ENCODE measurements around the gene CCDC60.

The CCDC60 gene

DNA sequence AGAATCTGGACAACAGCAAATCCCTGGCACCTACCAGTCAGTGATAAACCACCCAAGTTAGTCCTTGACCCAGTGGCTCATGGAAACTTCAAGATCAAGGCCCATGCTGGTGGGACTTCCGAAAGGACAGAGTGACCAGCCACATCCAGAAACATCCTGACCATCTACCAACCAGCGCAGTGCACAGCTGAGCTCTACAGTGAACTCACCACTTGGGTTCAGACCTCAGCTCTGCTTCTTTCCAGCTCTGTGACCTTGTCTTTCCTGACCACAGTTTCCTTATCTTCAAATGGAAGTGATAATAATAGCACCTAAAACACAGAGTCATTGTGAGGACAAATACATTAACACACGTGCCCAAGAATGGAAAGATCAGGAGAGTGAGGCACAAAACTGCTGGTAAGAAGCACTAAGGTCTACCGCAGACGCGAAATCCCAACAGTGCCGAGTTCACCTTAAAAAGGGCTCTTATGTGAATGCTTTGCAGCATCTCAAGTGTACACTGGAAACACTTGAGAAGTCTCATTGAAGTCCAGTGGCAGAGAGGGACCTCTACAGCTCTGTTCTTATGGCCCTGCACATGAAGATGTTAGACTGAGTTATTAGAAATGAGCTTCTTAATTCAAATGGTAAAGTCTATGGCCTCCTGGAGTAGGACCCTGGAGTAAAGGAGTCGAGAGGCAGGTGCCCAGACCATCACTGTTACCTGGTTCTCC lies 128.8 kb downstream of the CCDC60 start:
- no peaks in the 10 kb centered on the region for H3K36me3 ChIP-seq (ENCODE audit: control insufficient read depth in 2 of 2, insufficient read depth in 1 of 2, low read length in 2 of 2)
- POLR2A ChIA-PET = no interaction called here
- H3K9me3 ChIP-seq (ENCODE audit: control insufficient read depth, insufficient read depth, low read depth, low read length) = no peaks in the 10 kb centered on the region
- H3K27ac ChIP-seq (ENCODE audit: extremely low read depth, low read depth, low read length) = no peak overlapping the region
- CTCF ChIA-PET = interaction anchor here (0.8 to 0.9 kb wide), 2 partner anchors 19 kb away, joined by 3 to 4 read pairs; no protein-coding TSS in a partner anchor
- no peaks in the 10 kb centered on the region for H3K4me1 ChIP-seq (ENCODE audit: control insufficient read depth, insufficient read depth, low read length)
- H3K4me3 ChIP-seq (ENCODE audit: low read depth, low read length) = no peak overlapping the region
- TF ChIP-seq, protein P1, sequence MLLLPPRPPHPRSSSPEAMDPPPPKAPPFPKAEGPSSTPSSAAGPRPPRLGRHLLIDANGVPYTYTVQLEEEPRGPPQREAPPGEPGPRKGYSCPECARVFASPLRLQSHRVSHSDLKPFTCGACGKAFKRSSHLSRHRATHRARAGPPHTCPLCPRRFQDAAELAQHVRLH (tag by site-specific recombination; IDR thresholded peaks at IDR 0.05) = no peak
- no peak for TF ChIP-seq ZNF530 (tag by site-specific recombination; IDR thresholded peaks at IDR 0.05; ENCODE audit: low read depth)
- TF ChIP-seq ZNF404 (tag by site-specific recombination; IDR thresholded peaks at IDR 0.05) = no peak
- TF ChIP-seq GLIS2 (tag by site-specific recombination; IDR thresholded peaks at IDR 0.05) = no peak
- no peak for TF ChIP-seq ZNF211 (tag by site-specific recombination; IDR thresholded peaks at IDR 0.05; ENCODE audit: low read depth)
- no peak for TF ChIP-seq ZNF266 (tag by site-specific recombination; IDR thresholded peaks at IDR 0.05; ENCODE audit: low read depth)
- TF ChIP-seq ZNF660 (tag by site-specific recombination; IDR thresholded peaks at IDR 0.05) = no peak
- TF ChIP-seq ZNF133 (tag by site-specific recombination; IDR thresholded peaks at IDR 0.05) = no peak
- TF ChIP-seq ZNF560 (tag by site-specific recombination; IDR thresholded peaks at IDR 0.05; ENCODE audit: borderline replicate concordance) = no peak
- TF ChIP-seq MEIS1 (CRISPR knock-in tag; IDR thresholded peaks at IDR 0.05; ENCODE audit: borderline replicate concordance) = no peak

GRCh38 chr12:119468296-119468695 lies 133.8 kb downstream of the CCDC60 start:
- H3K4me3 ChIP-seq (ENCODE audit: low read depth, low read length) = no peak overlapping the region
- TF ChIP-seq ZNF140 (tag by site-specific recombination; IDR thresholded peaks at IDR 0.05) = no peak
- TF ChIP-seq ATF2 (tag by site-specific recombination; IDR thresholded peaks at IDR 0.05; ENCODE audit: low read depth) = no peak
- no peak for TF ChIP-seq ZNF266 (tag by site-specific recombination; IDR thresholded peaks at IDR 0.05; ENCODE audit: low read depth)
- H3K36me3 ChIP-seq (ENCODE audit: control insufficient read depth in 2 of 2, insufficient read depth in 1 of 2, low read length in 2 of 2) = no peaks in the 10 kb centered on the region
- H3K27ac ChIP-seq (ENCODE audit: extremely low read depth, low read depth, low read length) = no peak overlapping the region
- H3K9me3 ChIP-seq (ENCODE audit: control insufficient read depth, insufficient read depth, low read depth, low read length) = no peaks in the 10 kb centered on the region
- ChIA-PET POLR2A (no interaction called here), CTCF (interaction anchor here (0.6 to 3.1 kb wide), 2 partner anchors 9 to 24 kb away, joined by 3 to 11 read pairs; no protein-coding TSS in a partner anchor)
- H3K4me1 ChIP-seq (ENCODE audit: control insufficient read depth, insufficient read depth, low read length) = no peaks in the 10 kb centered on the region

- H3K27ac ChIP-seq (ENCODE audit: extremely low read depth, low read depth, low read length) = no peak overlapping the region
- H3K4me3 ChIP-seq (ENCODE audit: low read depth, low read length) = no peak overlapping the region
- TF ChIP-seq, protein P2, sequence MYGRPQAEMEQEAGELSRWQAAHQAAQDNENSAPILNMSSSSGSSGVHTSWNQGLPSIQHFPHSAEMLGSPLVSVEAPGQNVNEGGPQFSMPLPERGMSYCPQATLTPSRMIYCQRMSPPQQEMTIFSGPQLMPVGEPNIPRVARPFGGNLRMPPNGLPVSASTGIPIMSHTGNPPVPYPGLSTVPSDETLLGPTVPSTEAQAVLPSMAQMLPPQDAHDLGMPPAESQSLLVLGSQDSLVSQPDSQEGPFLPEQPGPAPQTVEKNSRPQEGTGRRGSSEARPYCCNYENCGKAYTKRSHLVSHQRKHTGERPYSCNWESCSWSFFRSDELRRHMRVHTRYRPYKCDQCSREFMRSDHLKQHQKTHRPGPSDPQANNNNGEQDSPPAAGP (tag by site-specific recombination; IDR thresholded peaks at IDR 0.05) = no peak
- TF ChIP-seq ZNF600 (tag by site-specific recombination; IDR thresholded peaks at IDR 0.05) = no peak
- TF ChIP-seq ZNF621 (tag by site-specific recombination; IDR thresholded peaks at IDR 0.05) = no peak
- TF ChIP-seq HOXC10 (CRISPR knock-in tag; IDR thresholded peaks at IDR 0.05) = no peak
- no peak for TF ChIP-seq ZNF274 (IDR thresholded peaks at IDR 0.05; ENCODE audit: low read length)
- TF ChIP-seq ZNF274 (tag by site-specific recombination; IDR thresholded peaks at IDR 0.05; ENCODE audit: borderline replicate concordance) = no peak
- TF ChIP-seq ZBTB10 (tag by site-specific recombination; IDR thresholded peaks at IDR 0.05) = no peak
- H3K4me1 ChIP-seq (ENCODE audit: control insufficient read depth, insufficient read depth, low read length) = no peaks in the 10 kb centered on the region
- no peaks in the 10 kb centered on the region for H3K36me3 ChIP-seq (ENCODE audit: control insufficient read depth in 2 of 2, insufficient read depth in 1 of 2, low read length in 2 of 2)
- no peaks in the 10 kb centered on the region for H3K9me3 ChIP-seq (ENCODE audit: control insufficient read depth, insufficient read depth, low read depth, low read length)
- CTCF ChIA-PET = interaction anchor here (0.6 kb wide), 2 partner anchors 24 to 162 kb away, joined by 3 read pairs; no protein-coding TSS in a partner anchor
- POLR2A ChIA-PET = no interaction called here
Measured at GRCh38 chr12:119475650-119476049, 141.1 kb downstream of the CCDC60 start.

Data from HEK293 (cell line).